HepG2 (cell line): ENCODE data around the gene LLGL1. TPM values are rescaled to one million over a fixed set of nuclear protein-coding genes. Genes with fewer than 3 reads are reported as not detected.

ENCODE experiments used
- ATF6 ChIP-seq: sonication (generic); formaldehyde crosslinking; conservative IDR thresholded peaks from 2 replicates; pipeline ENCODE4 v1.4.0; 2020; ENCODE audit warnings: missing genetic modification reagents
- CBFB ChIP-seq: sonication (generic); formaldehyde crosslinking; IDR thresholded peaks from 2 replicates; pipeline ENCODE4 v1.4.0; 2020; ENCODE audit warnings: missing genetic modification reagents
- DMTF1 ChIP-seq: sonication (generic); formaldehyde crosslinking; IDR thresholded peaks from 2 replicates; pipeline ENCODE4 v1.4.0; 2020; ENCODE audit warnings: mild to moderate bottlenecking, missing genetic modification reagents
- ETS1 ChIP-seq: sonication (generic); formaldehyde crosslinking; IDR thresholded peaks from 2 replicates; pipeline ENCODE4 v1.4.0; 2020; ENCODE audit warnings: missing genetic modification reagents
- ETV5 ChIP-seq: IDR thresholded peaks from 2 replicates; pipeline ENCODE4 v1.6.1; 2018; ENCODE audit warnings: missing biosample characterization, missing genetic modification reagents, inconsistent platforms, borderline replicate concordance
- ETV6 ChIP-seq: sonication (generic); formaldehyde crosslinking; conservative IDR thresholded peaks from 2 replicates; pipeline ENCODE4 v1.4.0; 2020; ENCODE audit warnings: missing genetic modification reagents
- FOXA3 ChIP-seq: IDR thresholded peaks from 2 replicates; pipeline ENCODE4 v1.6.1; 2016; ENCODE audit warnings: missing genetic modification reagents, missing compliant biosample characterization
- GATAD2A ChIP-seq: IDR thresholded peaks from 2 replicates; pipeline ENCODE4 v1.6.1; 2016
- MYC ChIP-seq: sonication (generic); formaldehyde crosslinking; IDR thresholded peaks from 2 replicates; pipeline ENCODE4 v1.9.0; 2021; ENCODE audit warnings: missing genetic modification reagents, borderline replicate concordance
- SNAPC2 ChIP-seq: sonication (generic); formaldehyde crosslinking; IDR thresholded peaks from 2 replicates; pipeline ENCODE4 v1.8.1; 2022; ENCODE audit warnings: mild to moderate bottlenecking, missing genetic modification reagents
- ZNF235 ChIP-seq: sonication (generic); formaldehyde crosslinking; IDR thresholded peaks from 2 replicates; pipeline ENCODE4 v1.8.1; 2023; ENCODE audit warnings: mild to moderate bottlenecking, missing genetic modification reagents, borderline replicate concordance
- ZNF337 ChIP-seq: sonication (generic); formaldehyde crosslinking; IDR thresholded peaks from 2 replicates; pipeline ENCODE4 v1.5.1; 2020; ENCODE audit warnings: missing genetic modification reagents, low read depth, mild to moderate bottlenecking, borderline replicate concordance
- ZNF343 ChIP-seq: sonication (generic); formaldehyde crosslinking; IDR thresholded peaks from 2 replicates; pipeline ENCODE4 v1.4.0; 2020; ENCODE audit warnings: mild to moderate bottlenecking, missing genetic modification reagents
- ZNF530 ChIP-seq: sonication (generic); formaldehyde crosslinking; IDR thresholded peaks from 2 replicates; pipeline ENCODE4 v1.5.0; 2020; ENCODE audit warnings: low read depth, mild to moderate bottlenecking, missing genetic modification reagents
- ZNF776 ChIP-seq: sonication (generic); formaldehyde crosslinking; IDR thresholded peaks from 2 replicates; pipeline ENCODE4 v1.4.0; 2020; ENCODE audit warnings: mild to moderate bottlenecking, missing genetic modification reagents
- ZNF781 ChIP-seq: sonication (generic); formaldehyde crosslinking; IDR thresholded peaks from 2 replicates; pipeline ENCODE4 v1.5.1; 2020; ENCODE audit warnings: borderline replicate concordance, mild to moderate bottlenecking, missing genetic modification reagents; ENCODE audit errors: not compliant biosample characterization
- ZNF878 ChIP-seq: sonication (generic); formaldehyde crosslinking; IDR thresholded peaks from 2 replicates; pipeline ENCODE4 v1.8.1; 2023; ENCODE audit warnings: mild to moderate bottlenecking, missing genetic modification reagents, moderate library complexity
- ZSCAN22 ChIP-seq: sonication (generic); formaldehyde crosslinking; IDR thresholded peaks from 2 replicates; pipeline ENCODE4 v1.4.0; 2020; ENCODE audit warnings: mild to moderate bottlenecking, missing genetic modification reagents
- polyA plus RNA-seq, 8 experiments: library from polyadenylated mRNA; depleted of rRNA in 3 of 8; stranded (reverse) in 7 of 8; unstranded in 1 of 8; fragments of >200 nt; fragmentation: Illumina TruSeq in 4 of 8; extraction: Trizol in 4 of 8; gene quantifications; 2 replicates each; pipeline versions ENCODE4 v1.2.1 to v1.2.3, GENCODE V29; 2011 to 2016; ENCODE audit warnings: low read depth in 4 of 8, missing spikeins in 1 of 8, mixed read lengths in 1 of 8; ENCODE audit not compliant: insufficient read depth in 1 of 8
- total RNA-seq, 5 experiments: library from RNA; depleted of rRNA; stranded (reverse); fragments of >200 nt; fragmentation: Illumina TruSeq; extraction: Trizol; gene quantifications; 2 replicates each; pipeline ENCODE4 v1.2.3, GENCODE V29; 2016; ENCODE audit warnings: low read depth in 1 of 5
- TF ChIP-seq, protein P1 (sequence below): sonication (generic); formaldehyde crosslinking; IDR thresholded peaks from 2 replicates; pipeline ENCODE4 v1.4.0; 2020; ENCODE audit warnings: missing genetic modification reagents, borderline replicate concordance

The LLGL1 gene
- total and polyA plus RNA-seq, 2 of the 13 experiments (the other 11 are each of a cell fraction or from before 2014, with no cell fraction given) = 15.0 to 15.3 TPM

- TF ChIP-seq, protein P1, sequence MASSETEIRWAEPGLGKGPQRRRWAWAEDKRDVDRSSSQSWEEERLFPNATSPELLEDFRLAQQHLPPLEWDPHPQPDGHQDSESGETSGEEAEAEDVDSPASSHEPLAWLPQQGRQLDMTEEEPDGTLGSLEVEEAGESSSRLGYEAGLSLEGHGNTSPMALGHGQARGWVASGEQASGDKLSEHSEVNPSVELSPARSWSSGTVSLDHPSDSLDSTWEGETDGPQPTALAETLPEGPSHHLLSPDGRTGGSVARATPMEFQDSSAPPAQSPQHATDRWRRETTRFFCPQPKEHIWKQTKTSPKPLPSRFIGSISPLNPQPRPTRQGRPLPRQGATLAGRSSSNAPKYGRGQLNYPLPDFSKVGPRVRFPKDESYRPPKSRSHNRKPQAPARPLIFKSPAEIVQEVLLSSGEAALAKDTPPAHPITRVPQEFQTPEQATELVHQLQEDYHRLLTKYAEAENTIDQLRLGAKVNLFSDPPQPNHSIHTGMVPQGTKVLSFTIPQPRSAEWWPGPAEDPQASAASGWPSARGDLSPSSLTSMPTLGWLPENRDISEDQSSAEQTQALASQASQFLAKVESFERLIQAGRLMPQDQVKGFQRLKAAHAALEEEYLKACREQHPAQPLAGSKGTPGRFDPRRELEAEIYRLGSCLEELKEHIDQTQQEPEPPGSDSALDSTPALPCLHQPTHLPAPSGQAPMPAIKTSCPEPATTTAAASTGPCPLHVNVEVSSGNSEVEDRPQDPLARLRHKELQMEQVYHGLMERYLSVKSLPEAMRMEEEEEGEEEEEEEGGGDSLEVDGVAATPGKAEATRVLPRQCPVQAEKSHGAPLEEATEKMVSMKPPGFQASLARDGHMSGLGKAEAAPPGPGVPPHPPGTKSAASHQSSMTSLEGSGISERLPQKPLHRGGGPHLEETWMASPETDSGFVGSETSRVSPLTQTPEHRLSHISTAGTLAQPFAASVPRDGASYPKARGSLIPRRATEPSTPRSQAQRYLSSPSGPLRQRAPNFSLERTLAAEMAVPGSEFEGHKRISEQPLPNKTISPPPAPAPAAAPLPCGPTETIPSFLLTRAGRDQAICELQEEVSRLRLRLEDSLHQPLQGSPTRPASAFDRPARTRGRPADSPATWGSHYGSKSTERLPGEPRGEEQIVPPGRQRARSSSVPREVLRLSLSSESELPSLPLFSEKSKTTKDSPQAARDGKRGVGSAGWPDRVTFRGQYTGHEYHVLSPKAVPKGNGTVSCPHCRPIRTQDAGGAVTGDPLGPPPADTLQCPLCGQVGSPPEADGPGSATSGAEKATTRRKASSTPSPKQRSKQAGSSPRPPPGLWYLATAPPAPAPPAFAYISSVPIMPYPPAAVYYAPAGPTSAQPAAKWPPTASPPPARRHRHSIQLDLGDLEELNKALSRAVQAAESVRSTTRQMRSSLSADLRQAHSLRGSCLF (CRISPR knock-in tag) = no peak
- TF ChIP-seq ZNF530 (CRISPR knock-in tag) (no peak), ZNF878 (CRISPR knock-in tag) (no peak), ETS1 (CRISPR knock-in tag) (no peak), ZNF343 (0 out of 2 replicates have a peak, but pooled peaks have one; percentile 29), DMTF1 (no peak), FOXA3 (CRISPR knock-in tag) (no peak), GATAD2A (CRISPR knock-in tag) (no peak; the same call in 1 of the 2 replicates), ETV5 (CRISPR knock-in tag) (no peak; the same call in 1 of the 2 replicates), ETV6 (no peak), MYC (CRISPR knock-in tag) (peak; percentile 57; the same call in 1 of the 2 replicates), ZNF776 (CRISPR knock-in tag) (no peak; the same call in 1 of the 2 replicates), ZSCAN22 (CRISPR knock-in tag) (0 out of 2 replicates have a peak, but pooled peaks have one; percentile 19), ZNF337 (no peak), CBFB (CRISPR knock-in tag) (no peak), SNAPC2 (CRISPR knock-in tag) (peak; percentile 71), ZNF781 (CRISPR knock-in tag) (peak; percentile 89), ZNF235 (CRISPR knock-in tag) (0 out of 2 replicates have a peak, but pooled peaks have one; percentile 26), ATF6 (CRISPR knock-in tag) (no peak)
These were observed 42.5 kb upstream of the LLGL1 start (continued) for GRCh38 chr17:18182978-18183333.
